K562 (cell line): ENCODE results near the gene UBE2E2. TPM values are rescaled to one million over a fixed set of nuclear protein-coding genes. Genes with fewer than 3 reads are reported as not detected.

Experiments used
- ATAC-seq: fragments of 200-7000 bp; cut with Tn5 transposase; 3 replicates; pipeline ENCODE4 v1.9.1; 2020; ENCODE audit warnings: moderate library complexity
- BruUV-seq: library from RNA; stranded (reverse); fragments of 400-500 nt; replicated peaks from 2 replicates; lab custom pipeline; 2021; lab: Mats Ljungman, UMichigan
- CTCF ChIA-PET: fragments of 300-600 bp; formaldehyde crosslinking; extraction: SDS; loops from one replicate; lab custom pipeline; 2021; ENCODE audit warnings: low intra/inter-chr PET ratio; lab: Yijun Ruan, JAX
- POLR2A ChIA-PET: fragments of 300-600, 350-650 bp; sonication (Branson Sonifier 250); formaldehyde crosslinking; extraction: SDS; loops from one replicate; lab custom pipeline; 2021; ENCODE audit warnings: antibody characterized with exemption, inconsistent platforms; lab: Yijun Ruan, JAX
- DNase-seq, 4 experiments: peaks; one replicate each; pipeline versions ENCODE4 v3.0.0 to v3.0.0-alpha.2; 2011 to 2018; ENCODE audit warnings: low spot score in 3 of 4, mixed read lengths in 3 of 4; ENCODE audit errors: extremely low read depth in 1 of 4
- FAIRE-seq: peaks from 2 replicates; lab custom pipeline; 2011; peaks lifted over from hg19 to GRCh38; lab: Jason Lieb, UNC
- H2AFZ ChIP-seq: 2 replicates; pipeline ENCODE4 v1.6.0; 2011; ENCODE audit warnings: low read depth, low read length, control low read depth, inconsistent platforms
- H3K27ac ChIP-seq: fragments of 200-600 bp; 3 replicates; pipeline ENCODE4 v1.8.0; 2011; ENCODE audit warnings: low read depth, mild to moderate bottlenecking, control low read depth, inconsistent platforms, low read length, moderate library complexity, mixed read lengths; ENCODE audit errors: extremely low read depth
- H3K27me3 ChIP-seq, 2 experiments: fragments of 300-600 bp in 1 of 2; 2 replicates in 1 of 2; 3 replicates in 1 of 2; pipeline versions ENCODE4 v1.6.0 to v1.8.0; 2011; ENCODE audit warnings: inconsistent platforms in 2 of 2, low read length in 2 of 2, mild to moderate bottlenecking in 1 of 2, mixed read lengths in 1 of 2, moderate library complexity in 1 of 2; ENCODE audit not compliant: control insufficient read depth in 2 of 2, insufficient read depth in 2 of 2
- H3K36me3 ChIP-seq: fragments of 300-600 bp; 3 replicates; pipeline ENCODE4 v1.8.0; 2011; ENCODE audit warnings: mild to moderate bottlenecking, low read length, inconsistent platforms; ENCODE audit not compliant: control insufficient read depth, insufficient read depth
- H3K4me1 ChIP-seq, 2 experiments: fragments of 200-600 bp in 1 of 2; replicated peaks in 1 of 2; 2 replicates in 1 of 2; 3 replicates in 1 of 2; pipeline versions ENCODE4 v1.5.1 to v1.8.0; 2011; ENCODE audit warnings: inconsistent platforms in 2 of 2, low read length in 2 of 2, mild to moderate bottlenecking in 1 of 2, mixed read lengths in 1 of 2, moderate library complexity in 1 of 2; ENCODE audit not compliant: control insufficient read depth in 2 of 2, insufficient read depth in 2 of 2
- H3K4me2 ChIP-seq: 2 replicates; pipeline ENCODE4 v1.6.1; 2011; ENCODE audit warnings: low read length, control low read depth, inconsistent platforms, mixed read lengths; ENCODE audit not compliant: insufficient read depth
- H3K4me3 ChIP-seq: fragments of 200-600 bp; sonication (generic), shearing (Covaris generic); 2 replicates; pipeline ENCODE4 v1.5.1; 2016; ENCODE audit warnings: control low read depth, inconsistent platforms
- H3K79me2 ChIP-seq: fragments of 200-600 bp; 3 replicates; pipeline ENCODE4 v1.8.0; 2011; ENCODE audit warnings: low read length, inconsistent platforms; ENCODE audit not compliant: control insufficient read depth, insufficient read depth
- H3K9ac ChIP-seq, 2 experiments: 2 replicates each; pipeline versions ENCODE4 v1.6.0 to v1.6.1; 2011; ENCODE audit warnings: low read depth in 2 of 2, low read length in 2 of 2, control low read depth in 1 of 2, inconsistent platforms in 1 of 2, mild to moderate bottlenecking in 1 of 2, mixed read lengths in 1 of 2; ENCODE audit not compliant: insufficient read depth in 1 of 2
- H3K9me1 ChIP-seq: one replicate; pipeline ENCODE4 v1.6.0; 2011; ENCODE audit warnings: inconsistent platforms, mild to moderate bottlenecking, low read length, moderate library complexity; ENCODE audit not compliant: control insufficient read depth, insufficient read depth
- H3K9me3 ChIP-seq: replicated peaks from 2 replicates; pipeline ENCODE4 v1.5.1; 2011; ENCODE audit warnings: low read depth, low read length, inconsistent platforms; ENCODE audit not compliant: control insufficient read depth, insufficient read depth
- H4K20me1 ChIP-seq: replicated peaks from 2 replicates; pipeline ENCODE4 v1.6.1; 2011; ENCODE audit warnings: low read length, inconsistent platforms, mixed read lengths; ENCODE audit not compliant: control insufficient read depth, insufficient read depth
- BHLHE40 ChIP-seq: IDR thresholded peaks from 2 replicates; pipeline ENCODE4 v1.6.1; 2011; ENCODE audit warnings: low read length, improper control_type of control experiment
- FOXM1 ChIP-seq, 2 experiments: fragments of 450-650 bp in 1 of 2; sonication (generic) in 1 of 2; formaldehyde crosslinking in 1 of 2; IDR thresholded peaks; 2 replicates each; pipeline versions ENCODE4 v1.6.1 to v1.9.0; 2017 to 2022; ENCODE audit warnings: low read depth in 2 of 2, mild to moderate bottlenecking in 2 of 2, missing genetic modification reagents in 1 of 2, moderate library complexity in 1 of 2
- HDAC2 ChIP-seq: fragments of 450-650 bp; IDR thresholded peaks from 2 replicates; pipeline ENCODE4 v1.6.1; 2016; ENCODE audit warnings: mild to moderate bottlenecking
- KDM5B ChIP-seq: fragments of 200-600 bp; sonication (generic); IDR thresholded peaks from 2 replicates; pipeline ENCODE4 v1.6.1; 2012; ENCODE audit warnings: low read depth, mild to moderate bottlenecking, moderate library complexity, low read length, control low read depth, inconsistent platforms; ENCODE audit not compliant: insufficient replicate concordance
- MAFK ChIP-seq: IDR thresholded peaks from 2 replicates; pipeline ENCODE4 v1.6.1; 2011; ENCODE audit warnings: low read length, improper control_type of control experiment
- NR2C2 ChIP-seq, 2 experiments: fragments of 200-800 bp in 1 of 2; sonication (Bioruptor generic) in 1 of 2; sonication (generic) in 1 of 2; formaldehyde crosslinking in 1 of 2; IDR thresholded peaks; 2 replicates each; pipeline versions ENCODE4 v1.6.1 to v1.8.0; 2016 to 2022; ENCODE audit warnings: mild to moderate bottlenecking in 1 of 2, missing compliant biosample characterization in 1 of 2, missing genetic modification characterization in 1 of 2, missing genetic modification reagents in 1 of 2
- PTBP1 ChIP-seq: fragments of 200-400 bp; formaldehyde crosslinking; IDR thresholded peaks from 2 replicates; pipeline ENCODE4 v1.6.1; 2017; ENCODE audit warnings: low read depth, low read length
- REST ChIP-seq, 2 experiments: fragments of 450-650 bp; formaldehyde crosslinking in 1 of 2; IDR thresholded peaks; 2 replicates each; pipeline versions ENCODE4 v1.4.0 to v1.6.1; 2014 to 2020; ENCODE audit warnings: mild to moderate bottlenecking in 2 of 2, borderline replicate concordance in 1 of 2, low read depth in 1 of 2
- RFX5 ChIP-seq: IDR thresholded peaks from 2 replicates; pipeline ENCODE4 v1.6.1; 2011; ENCODE audit warnings: low read depth, mild to moderate bottlenecking, improper control_type of control experiment, low read length
- SPI1 ChIP-seq: IDR thresholded peaks from 2 replicates; pipeline ENCODE4 v1.6.1; 2011; ENCODE audit warnings: low read depth, low read length, control low read depth, borderline replicate concordance
- USF2 ChIP-seq: sonication (generic); formaldehyde crosslinking; IDR thresholded peaks from 2 replicates; pipeline ENCODE4 v1.5.0; 2020; ENCODE audit warnings: missing genetic modification reagents
- XRCC3 ChIP-seq: fragments of 450-650 bp; IDR thresholded peaks from 2 replicates; pipeline ENCODE4 v1.6.1; 2017; ENCODE audit warnings: mild to moderate bottlenecking, moderate library complexity
- ZNF384 ChIP-seq: IDR thresholded peaks from 2 replicates; pipeline ENCODE4 v1.6.1; 2012; ENCODE audit warnings: low read depth, low read length, improper control_type of control experiment
- WGBS: fragments of 100-300 bp; shearing (Covaris generic); methylation state at CpG from one replicate; pipeline ENCODE4 v1.1.6; 2016; ENCODE audit warnings: low coverage, mixed read lengths; ENCODE audit not compliant: insufficient coverage; ENCODE audit errors: missing lambda C conversion rate; 5-methylcytosine and 5-hydroxymethylcytosine counted together
- in situ Hi-C: fragments of 300-500 bp; cut with MboI; formaldehyde crosslinking; loops from 4 replicates; pipeline ENCODE4 v1.15.0; 2018; ENCODE audit warnings: inconsistent platforms, mixed read lengths
- intact Hi-C: fragments of 100-400 bp; cut with micrococcal nuclease; formaldehyde crosslinking; loops from 2 replicates; pipeline ENCODE4 v1.14.2; 2022
- polyA plus RNA-seq, 8 experiments: library from polyadenylated mRNA; depleted of rRNA in 4 of 8; stranded (reverse) in 5 of 8; unstranded in 3 of 8; fragments of >200 nt; fragmentation: Nextera tagmentation in 2 of 8; fragmentation: Illumina TruSeq in 1 of 8; extraction: Ambion mirVana in 2 of 8; extraction: Trizol in 1 of 8; gene quantifications; 2 replicates each; pipeline versions ENCODE4 v1.2.1 to v1.2.3, GENCODE V29; 2011 to 2014; ENCODE audit warnings: inconsistent platforms in 1 of 8, missing spikeins in 1 of 8
- total RNA-seq, 7 experiments: library from RNA; depleted of rRNA in 6 of 7; stranded (reverse); fragments of >200 nt in 6 of 7; fragmentation: Illumina TruSeq in 2 of 7; extraction: Trizol in 2 of 7; gene quantifications; 2 replicates each; pipeline versions ENCODE4 v1.2.1 to v1.2.3, GENCODE V29; 2011 to 2021; ENCODE audit warnings: low replicate concordance in 1 of 7

UBE2E2 gene
- total and polyA plus RNA-seq, 9 of the 15 experiments (the other 6 are each of a cell fraction or from before 2014, with no cell fraction given), result 0.22 to 5.1 (median 1.9) TPM

- no peak overlapping the region for H3K4me2 ChIP-seq
- no TSS peak for BruUV-seq
- DNase-seq (no peak), FAIRE-seq (no peak), ATAC-seq (no peak)
- POLR2A ChIA-PET, result no interaction called here
- H3K9me1 ChIP-seq, result no peaks in the 10 kb centered on the region
- 3% methylated on average over 8 of the region's 8 CpGs for WGBS
- H4K20me1 ChIP-seq, result no peaks in the 10 kb centered on the region
- no peaks in the 10 kb centered on the region for H3K36me3 ChIP-seq
- H3K27ac ChIP-seq, result no peak overlapping the region
- H3K27me3 ChIP-seq, result peaks cover 10 to 11% of the 10 kb centered on the region in 2 experiments; a peak in 3 of 5 replicates
- H3K9me3 ChIP-seq, result no peaks in the 10 kb centered on the region
- H3K9ac ChIP-seq, result no peak overlapping the region
- in situ Hi-C loops (no loop called here), intact Hi-C loops (no loop called here)
- H2AFZ ChIP-seq, result no peak overlapping the region
- no peak overlapping the region for H3K4me3 ChIP-seq
- no peaks in the 10 kb centered on the region for H3K79me2 ChIP-seq
- CTCF ChIA-PET, result no interaction called here
- H3K4me1 ChIP-seq, result no peaks in the 10 kb centered on the region
- TF ChIP-seq KDM5B (no peak), XRCC3 (no peak), FOXM1 (IDR thresholded peaks at IDR 0.05; ENCODE audit: low read depth) (no peak), FOXM1 (CRISPR knock-in tag; IDR thresholded peaks at IDR 0.05; ENCODE audit: low read depth) (no peak), BHLHE40 (no peak), ZNF384 (no peak), USF2 (no peak), MAFK (no peak), PTBP1 (no peak), SPI1 (no peak), REST (IDR thresholded peaks at IDR 0.05; ENCODE audit: borderline replicate concordance) (no peak), REST (CRISPR knock-in tag; IDR thresholded peaks at IDR 0.05; ENCODE audit: low read depth) (no peak), NR2C2 (CRISPR knock-in tag; IDR thresholded peaks at IDR 0.05) (no peak), NR2C2 (tag; IDR thresholded peaks at IDR 0.05) (no peak), RFX5 (no peak), HDAC2 (no peak)
Observed at GRCh38 chr3:23600167-23600871, 397.2 kb downstream of the UBE2E2 start.
